NCI-H1417 treated with DMSO at 0.1 percent for 48 hours (cell line): ENCODE results near the gene PRAC1.

Experiments used
- DNase-seq: peaks from one replicate; lab custom pipeline; 2025; lab: John Stamatoyannopoulos, UW

PRAC1 gene

GRCh38 chr17:48704361-48705248 lies 17.7 kb downstream of the PRAC1 start:
- no peak for DNase-seq

- no peak for DNase-seq
Observed at GRCh38 chr17:48701864-48702532, 20.3 kb downstream of the PRAC1 start.

GRCh38 chr17:48693178-48693577 lies 29.1 kb downstream of the PRAC1 start:
- no peak for DNase-seq

GRCh38 chr17:48692049-48692448 lies 30.3 kb downstream of the PRAC1 start:
- no peak for DNase-seq

GRCh38 chr17:48690655-48691054 lies 31.7 kb downstream of the PRAC1 start:
- no peak for DNase-seq

GRCh38 chr17:48681609-48682008 lies 40.7 kb downstream of the PRAC1 start:
- DNase-seq: no peak

- DNase-seq: no peak
Observed at GRCh38 chr17:48679385-48680096, 42.8 kb downstream of the PRAC1 start.

- DNase-seq: no peak
Observed at GRCh38 chr17:48678141-48678971, 44.0 kb downstream of the PRAC1 start.

GRCh38 chr17:48676963-48677558 lies 45.3 kb downstream of the PRAC1 start:
- no peak for DNase-seq

GRCh38 chr17:48672340-48672739 lies 50.0 kb downstream of the PRAC1 start:
- DNase-seq: no peak
